Cardiac muscle cell (in vitro differentiated cells and primary cell): ENCODE data around the gene CYP3A7. TPM values are rescaled to one million over a fixed set of nuclear protein-coding genes. Genes with fewer than 3 reads are reported as not detected.

ENCODE experiments used
- DNase-seq, 2 donors: peaks; one replicate each; pipeline versions ENCODE4 v3.0.0 to v3.0.0-alpha.2; 2010 to 2017; ENCODE audit warnings: low read depth in 1 of 2, low spot score in 1 of 2
- H3K27ac ChIP-seq: fragments of 200-600 bp; sonication (generic); 2 replicates; pipeline ENCODE4 v1.5.1; 2016
- H3K27me3 ChIP-seq: fragments of 200-600 bp; sonication (generic); 2 replicates; pipeline ENCODE4 v1.6.0; 2016; ENCODE audit warnings: control low read depth
- H3K36me3 ChIP-seq: fragments of 200-600 bp; sonication (generic); 2 replicates; pipeline ENCODE4 v1.5.1; 2016; ENCODE audit warnings: control low read depth
- H3K4me1 ChIP-seq: fragments of 200-600 bp; sonication (generic); 2 replicates; pipeline ENCODE4 v1.8.1; 2017; ENCODE audit warnings: low read depth, mild to moderate bottlenecking, mixed run types
- H3K4me3 ChIP-seq: fragments of 200-600 bp; sonication (generic); 2 replicates; pipeline ENCODE4 v1.5.1; 2016; ENCODE audit warnings: mild to moderate bottlenecking
- H3K9me3 ChIP-seq: fragments of 200-600 bp; sonication (generic); 2 replicates; pipeline ENCODE4 v1.5.1; 2017; ENCODE audit warnings: low read depth, mild to moderate bottlenecking, control low read depth
- CTCF ChIP-seq: IDR thresholded peaks from 2 replicates; pipeline ENCODE4 v1.5.1; 2012; ENCODE audit warnings: low read depth, mild to moderate bottlenecking, low read length
- polyA plus RNA-seq: library from polyadenylated mRNA; unstranded; fragments of >200 nt; fragmentation: Nextera tagmentation; extraction: Ambion mirVana; gene quantifications from 2 replicates; pipeline ENCODE4 v1.2.1, GENCODE V29; 2016
- total RNA-seq: library from RNA; depleted of rRNA; stranded (reverse); fragments of >200 nt; gene quantifications from 2 replicates; pipeline ENCODE4 v1.2.3, GENCODE V29; 2016

CYP3A7 gene
- total and polyA plus RNA-seq, 2 experiments from 2014 or later: 0.51 TPM; not detected in 1

- H3K4me3 ChIP-seq: no peak overlapping the region
- peaks cover 4% of the 10 kb centered on the region for H3K4me1 ChIP-seq
- H3K9me3 ChIP-seq: no peaks in the 10 kb centered on the region
- no peak overlapping the region for H3K27ac ChIP-seq
- no peaks in the 10 kb centered on the region for H3K27me3 ChIP-seq
- H3K36me3 ChIP-seq: no peaks in the 10 kb centered on the region
- DNase-seq: no peak
- TF ChIP-seq CTCF: no peak
These were observed 14.0 kb downstream of the CYP3A7 start for GRCh38 chr7:99720800-99721595.

- no peak for TF ChIP-seq CTCF
- Histone ChIP-seq H3K9me3 (no peaks in the 10 kb centered on the region), H3K27me3 (no peaks in the 10 kb centered on the region), H3K36me3 (no peaks in the 10 kb centered on the region), H3K4me1 (peaks cover 4% of the 10 kb centered on the region), H3K27ac (no peak overlapping the region), H3K4me3 (no peak overlapping the region)
- DNase-seq: no peak
These were observed 14.8 kb downstream of the CYP3A7 start for GRCh38 chr7:99719996-99720769.

GRCh38 chr7:99713995-99714570, 20.9 kb downstream of the CYP3A7 start:
- H3K4me3 ChIP-seq: no peak overlapping the region
- no peak for TF ChIP-seq CTCF
- no peaks in the 10 kb centered on the region for H3K9me3 ChIP-seq
- H3K4me1 ChIP-seq: no peaks in the 10 kb centered on the region
- no peak for DNase-seq
- no peaks in the 10 kb centered on the region for H3K27me3 ChIP-seq
- H3K27ac ChIP-seq: no peak overlapping the region
- no peaks in the 10 kb centered on the region for H3K36me3 ChIP-seq

GRCh38 chr7:99709838-99710578, 25.0 kb downstream of the CYP3A7 start:
- no peak for DNase-seq
- Histone ChIP-seq H3K27ac (no peak overlapping the region), H3K9me3 (no peaks in the 10 kb centered on the region), H3K27me3 (no peaks in the 10 kb centered on the region), H3K4me1 (no peaks in the 10 kb centered on the region), H3K36me3 (no peaks in the 10 kb centered on the region), H3K4me3 (no peak overlapping the region)
- TF ChIP-seq CTCF: no peak

GRCh38 chr7:99709260-99709659, 25.7 kb downstream of the CYP3A7 start:
- TF ChIP-seq CTCF: no peak
- Histone ChIP-seq H3K27ac (no peak overlapping the region), H3K4me1 (no peaks in the 10 kb centered on the region), H3K9me3 (no peaks in the 10 kb centered on the region), H3K4me3 (no peak overlapping the region), H3K36me3 (no peaks in the 10 kb centered on the region), H3K27me3 (no peaks in the 10 kb centered on the region)
- no peak for DNase-seq
